Measurements from ENCODE around the gene LANCL1. TPM values are rescaled to one million over a fixed set of nuclear protein-coding genes. Genes with fewer than 3 reads are reported as not detected.

The LANCL1 gene
- total RNA-seq, 4 donors from 2014 or later = 41.9 to 44.3 (median 42.8) TPM

DNA sequence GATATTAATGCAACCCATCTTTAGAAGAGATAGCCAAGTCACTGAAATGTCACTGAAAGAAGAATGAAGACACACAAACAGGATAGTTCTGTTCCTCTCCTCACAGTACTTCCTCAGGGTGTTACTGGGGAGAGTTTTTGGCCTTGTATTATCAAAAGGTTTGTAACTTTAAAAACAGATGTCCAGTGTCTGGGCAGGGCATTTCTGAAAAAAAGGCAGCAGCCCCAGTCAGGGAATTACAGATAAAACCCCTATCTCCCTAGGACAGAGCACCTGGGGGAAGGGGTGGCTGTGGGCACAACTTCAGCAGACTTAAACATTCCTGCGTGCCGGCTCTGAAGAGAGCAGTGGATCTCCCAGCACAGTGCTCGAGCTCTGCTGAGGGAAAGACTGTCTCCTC is 30.8 kb downstream of the LANCL1 start:
- no peak for TF ChIP-seq POLR2A (IDR thresholded peaks at IDR 0.05)
- TF ChIP-seq, protein P1, sequence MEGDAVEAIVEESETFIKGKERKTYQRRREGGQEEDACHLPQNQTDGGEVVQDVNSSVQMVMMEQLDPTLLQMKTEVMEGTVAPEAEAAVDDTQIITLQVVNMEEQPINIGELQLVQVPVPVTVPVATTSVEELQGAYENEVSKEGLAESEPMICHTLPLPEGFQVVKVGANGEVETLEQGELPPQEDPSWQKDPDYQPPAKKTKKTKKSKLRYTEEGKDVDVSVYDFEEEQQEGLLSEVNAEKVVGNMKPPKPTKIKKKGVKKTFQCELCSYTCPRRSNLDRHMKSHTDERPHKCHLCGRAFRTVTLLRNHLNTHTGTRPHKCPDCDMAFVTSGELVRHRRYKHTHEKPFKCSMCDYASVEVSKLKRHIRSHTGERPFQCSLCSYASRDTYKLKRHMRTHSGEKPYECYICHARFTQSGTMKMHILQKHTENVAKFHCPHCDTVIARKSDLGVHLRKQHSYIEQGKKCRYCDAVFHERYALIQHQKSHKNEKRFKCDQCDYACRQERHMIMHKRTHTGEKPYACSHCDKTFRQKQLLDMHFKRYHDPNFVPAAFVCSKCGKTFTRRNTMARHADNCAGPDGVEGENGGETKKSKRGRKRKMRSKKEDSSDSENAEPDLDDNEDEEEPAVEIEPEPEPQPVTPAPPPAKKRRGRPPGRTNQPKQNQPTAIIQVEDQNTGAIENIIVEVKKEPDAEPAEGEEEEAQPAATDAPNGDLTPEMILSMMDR (IDR thresholded peaks at IDR 0.05) = no peak
- intact Hi-C loops (cut with DNase I; ENCODE audit: low total_unique reads) = no loop called here
- no peak overlapping the region for H3K4me3 ChIP-seq (ENCODE audit: low read depth, poor library complexity, severe bottlenecking)
- 86 to 88% methylated on average over 2 to 3 of the region's 3 CpGs for WGBS, 2 donors
- DNase-seq (ENCODE audit: low spot score in 2 of 2) = no peak

DNA sequence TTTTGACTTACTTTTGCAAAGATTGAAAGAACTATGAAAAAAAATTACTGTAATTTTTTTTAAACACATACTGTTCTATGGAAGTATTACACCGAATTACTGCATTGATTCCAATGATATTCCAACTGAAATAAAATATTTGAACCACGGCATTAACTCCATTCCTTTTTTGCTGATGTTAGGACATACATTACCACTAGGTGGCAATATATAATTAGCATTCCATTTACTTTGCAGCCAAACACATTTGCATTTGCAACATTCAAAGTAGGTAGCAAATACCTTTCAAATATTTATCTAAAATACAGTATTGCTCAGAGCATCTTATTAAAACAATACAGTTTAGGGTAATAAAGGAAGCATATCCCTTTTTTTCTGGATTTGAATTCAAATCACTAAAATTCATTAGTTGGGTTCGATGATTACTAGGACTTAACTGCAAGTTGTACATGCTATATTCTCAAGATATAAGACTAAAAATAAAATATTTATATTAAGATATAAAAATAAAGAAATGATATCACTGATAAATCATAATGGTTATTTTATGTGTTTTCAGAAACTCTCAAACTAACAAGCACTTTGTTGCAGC is 31.3 kb downstream of the LANCL1 start:
- WGBS, 2 donors = 48 to 52% methylated on average over 3 of the region's 3 CpGs
- no peak overlapping the region for H3K4me3 ChIP-seq (ENCODE audit: low read depth, poor library complexity, severe bottlenecking)
- intact Hi-C loops (cut with DNase I; ENCODE audit: low total_unique reads) = no loop called here
- DNase-seq (ENCODE audit: low spot score in 2 of 2) = no peak
- TF ChIP-seq POLR2A (IDR thresholded peaks at IDR 0.05) = no peak
- TF ChIP-seq, protein P1 (IDR thresholded peaks at IDR 0.05) = peak in 1 of 3 donors; percentile 20

DNA sequence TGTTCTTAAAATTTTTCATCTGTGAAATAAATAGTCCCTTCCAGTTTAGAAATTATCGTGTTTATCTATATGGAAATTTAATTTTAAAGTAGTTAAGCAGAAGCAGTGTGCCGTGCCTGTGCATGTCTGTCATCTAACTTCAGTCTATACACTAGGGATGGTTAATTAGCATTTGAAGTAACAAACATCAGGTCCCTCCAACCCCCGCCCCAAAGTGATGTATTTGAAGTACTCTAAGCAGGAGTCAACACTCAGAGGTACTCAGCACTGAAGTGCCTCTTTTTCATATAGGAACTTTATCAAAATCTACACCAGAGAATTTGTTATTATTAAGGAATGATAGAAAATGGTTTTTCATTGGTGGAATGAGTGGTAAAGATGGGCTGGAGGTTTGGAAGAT is 33.0 kb downstream of the LANCL1 start:
- 91 to 92% methylated on average over 3 of the region's 3 CpGs for WGBS, 2 donors
- intact Hi-C loops (cut with DNase I; ENCODE audit: low total_unique reads) = no loop called here
- TF ChIP-seq POLR2A (IDR thresholded peaks at IDR 0.05) = no peak
- TF ChIP-seq, protein P1 (IDR thresholded peaks at IDR 0.05) = no peak
- H3K4me3 ChIP-seq (ENCODE audit: low read depth, poor library complexity, severe bottlenecking) = no peak overlapping the region
- DNase-seq (ENCODE audit: low spot score in 2 of 2) = no peak

DNA sequence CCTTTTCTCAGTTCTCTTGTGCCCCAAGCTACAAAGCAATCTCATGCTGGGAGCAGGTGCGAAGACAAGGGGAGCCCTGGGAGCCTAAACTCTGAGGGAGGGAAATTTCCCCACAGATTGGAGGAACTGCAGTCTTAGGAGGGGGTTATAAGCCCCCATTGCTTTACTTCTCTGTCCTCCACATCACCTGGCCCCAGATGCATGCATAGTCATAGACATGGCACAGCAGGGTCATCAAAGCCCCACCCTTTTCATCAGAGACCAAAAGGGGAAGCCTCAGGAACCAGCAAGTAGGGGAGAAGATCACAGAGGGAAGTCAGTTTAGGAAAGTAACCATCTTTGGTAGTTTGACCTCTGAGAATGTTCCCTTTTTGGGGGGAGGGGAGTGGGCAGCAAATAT is 33.7 kb downstream of the LANCL1 start:
- no peak for DNase-seq (ENCODE audit: low spot score in 2 of 2)
- intact Hi-C loops (cut with DNase I; ENCODE audit: low total_unique reads) = no loop called here
- 89 to 100% methylated on average over 1 of the region's 1 CpG for WGBS, 2 donors
- TF ChIP-seq, protein P1 (IDR thresholded peaks at IDR 0.05) = no peak
- TF ChIP-seq POLR2A (IDR thresholded peaks at IDR 0.05) = no peak
- H3K4me3 ChIP-seq (ENCODE audit: low read depth, poor library complexity, severe bottlenecking) = no peak overlapping the region

DNA sequence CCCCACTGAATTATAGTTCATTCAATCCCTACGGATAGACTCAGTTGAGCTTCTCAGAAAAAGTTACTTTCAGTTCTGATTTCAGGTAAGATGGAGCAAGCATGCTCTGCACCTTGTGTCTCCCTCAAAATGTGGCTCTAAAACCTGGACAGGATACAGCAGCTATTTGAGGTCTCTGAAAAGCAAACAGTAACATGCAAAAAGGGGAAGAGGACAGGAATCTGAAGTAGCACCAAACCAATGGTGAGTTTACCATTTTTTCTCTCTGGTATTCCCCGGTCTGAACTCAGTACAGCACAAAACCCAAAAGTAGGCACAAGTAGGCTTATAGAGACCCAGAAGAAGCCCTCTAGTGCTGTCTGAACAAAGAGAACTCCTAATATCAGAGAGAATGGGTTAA is 34.1 kb downstream of the LANCL1 start:
- DNase-seq (ENCODE audit: low spot score in 2 of 2) = no peak
- TF ChIP-seq, protein P1 (IDR thresholded peaks at IDR 0.05) = no peak
- no peak for TF ChIP-seq POLR2A (IDR thresholded peaks at IDR 0.05)
- intact Hi-C loops (cut with DNase I; ENCODE audit: low total_unique reads) = no loop called here
- 84 to 89% methylated on average over 2 of the region's 2 CpGs for WGBS, 2 donors
- H3K4me3 ChIP-seq (ENCODE audit: low read depth, poor library complexity, severe bottlenecking) = no peak overlapping the region

DNA sequence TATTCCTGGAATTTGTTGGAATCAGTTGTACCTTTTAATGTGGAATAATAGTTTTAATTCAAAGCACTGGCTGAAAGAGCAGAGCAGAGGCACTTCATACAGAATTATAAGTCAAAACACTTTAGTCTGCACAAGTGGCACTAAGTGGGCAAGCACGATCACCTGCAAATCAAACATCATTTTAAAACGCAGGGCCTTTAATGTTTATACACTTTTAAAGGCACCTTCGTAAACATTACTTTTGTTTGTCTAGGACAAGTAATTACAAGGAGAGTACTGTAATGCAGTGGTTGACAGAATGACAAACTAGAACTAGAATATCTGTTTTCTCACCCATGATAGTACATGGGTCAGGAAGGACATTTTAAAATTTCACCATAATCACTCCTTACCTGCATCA is 36.4 kb downstream of the LANCL1 start:
- no peak overlapping the region for H3K4me3 ChIP-seq (ENCODE audit: low read depth, poor library complexity, severe bottlenecking)
- 92 to 96% methylated on average over 3 of the region's 3 CpGs for WGBS, 2 donors
- intact Hi-C loops (cut with DNase I; ENCODE audit: low total_unique reads) = no loop called here
- TF ChIP-seq, protein P1 (IDR thresholded peaks at IDR 0.05) = no peak
- no peak for TF ChIP-seq POLR2A (IDR thresholded peaks at IDR 0.05)
- DNase-seq (ENCODE audit: low spot score in 2 of 2) = no peak

Measured in lower leg skin (tissue), 4 donors.